ENCODE results near the gene AMER2.

GRCh38 chr13:25190256-25190655, 18.2 kb upstream of the AMER2 start:
- TF ChIP-seq GATA2 (CRISPR knock-in tag; IDR thresholded peaks at IDR 0.05) (no peak), SMC3 (IDR thresholded peaks at IDR 0.05; ENCODE audit: low read depth, low read length) (no peak), POLR2AphosphoS5 (IDR thresholded peaks at IDR 0.05; ENCODE audit: low read depth, low read length) (no peak)
